K562 (cell line): ENCODE data around the gene WDR81. TPM values are rescaled to one million over a fixed set of nuclear protein-coding genes. Genes with fewer than 3 reads are reported as not detected.
A peak's percentile ranks its signal among the peaks of the same experiment; 100 is the strongest.

Experiments
- CBX5 ChIP-seq: IDR thresholded peaks from 2 replicates; pipeline ENCODE4 v1.6.1; 2014; ENCODE audit warnings: low read depth, borderline replicate concordance
- CC2D1A ChIP-seq: fragments of 450-650 bp; IDR thresholded peaks from 2 replicates; pipeline ENCODE4 v1.6.1; 2017; ENCODE audit warnings: mild to moderate bottlenecking
- ETV6 ChIP-seq, 3 experiments: fragments of 150-350 bp in 1 of 3; sonication (generic) in 1 of 3; formaldehyde crosslinking in 1 of 3; IDR thresholded peaks; 2 replicates each; pipeline versions ENCODE4 v1.6.1 to v1.8.0; 2014 to 2022; ENCODE audit warnings: borderline replicate concordance in 2 of 3, low read depth in 2 of 3, antibody characterized with exemption in 1 of 3, low read length in 1 of 3, mild to moderate bottlenecking in 1 of 3, missing genetic modification reagents in 1 of 3
- FUS ChIP-seq: fragments of 200-400 bp; formaldehyde crosslinking; optimal IDR thresholded peaks from 2 replicates; pipeline ENCODE3; 2017; ENCODE audit warnings: low read depth, low read length
- HMG20B ChIP-seq: fragments of 250-450 bp; sonication (Bioruptor Pico); IDR thresholded peaks from 2 replicates; pipeline ENCODE4 v1.5.0; 2021; ENCODE audit warnings: mild to moderate bottlenecking
- MAZ ChIP-seq, 2 experiments: fragments of 450-650 bp in 1 of 2; sonication (generic) in 1 of 2; formaldehyde crosslinking; IDR thresholded peaks in 1 of 2; conservative IDR thresholded peaks in 1 of 2; 2 replicates each; pipeline versions ENCODE4 v1.4.0 to v1.5.0; 2020; ENCODE audit warnings: mild to moderate bottlenecking in 1 of 2, missing genetic modification reagents in 1 of 2
- MYNN ChIP-seq, 2 experiments: sonication (generic); formaldehyde crosslinking in 1 of 2; IDR thresholded peaks; 2 replicates each; pipeline versions ENCODE4 v1.5.0 to v1.6.1; 2016 to 2020; ENCODE audit warnings: antibody characterized with exemption in 1 of 2, missing genetic modification reagents in 1 of 2
- PCBP1 ChIP-seq: fragments of 200-400 bp; formaldehyde crosslinking; IDR thresholded peaks from 2 replicates; pipeline ENCODE4 v1.6.1; 2018; ENCODE audit warnings: mild to moderate bottlenecking, low read depth, low read length; ENCODE audit not compliant: poor library complexity, severe bottlenecking
- PHTF2 ChIP-seq: fragments of 250-450 bp; sonication (Bioruptor Pico); IDR thresholded peaks from 2 replicates; pipeline ENCODE4 v1.5.0; 2021; ENCODE audit warnings: mild to moderate bottlenecking
- PYGO2 ChIP-seq: fragments of 450-650 bp; IDR thresholded peaks from 2 replicates; pipeline ENCODE4 v1.6.1; 2016; ENCODE audit warnings: mild to moderate bottlenecking, missing genetic modification characterization, moderate library complexity, missing compliant biosample characterization
- RBFOX2 ChIP-seq: fragments of 200-400 bp; formaldehyde crosslinking; IDR thresholded peaks from 2 replicates; pipeline ENCODE4 v1.6.1; 2017; ENCODE audit warnings: low read depth, mild to moderate bottlenecking, low read length, moderate library complexity
- RFX7 ChIP-seq: fragments of 250-450 bp; sonication (Bioruptor Pico); IDR thresholded peaks from 2 replicates; pipeline ENCODE4 v1.5.1; 2021; ENCODE audit warnings: mild to moderate bottlenecking
- SAP30 ChIP-seq: fragments of 200-600 bp; sonication (generic); IDR thresholded peaks from 2 replicates; pipeline ENCODE4 v1.6.1; 2012; ENCODE audit warnings: borderline replicate concordance, low read depth, mild to moderate bottlenecking, moderate library complexity, low read length, control low read depth, inconsistent platforms; ENCODE audit not compliant: insufficient read depth, poor library complexity, severe bottlenecking
- ZKSCAN8 ChIP-seq: fragments of 200-800 bp; sonication (Bioruptor generic); IDR thresholded peaks from 2 replicates; pipeline ENCODE4 v1.6.1; 2016; ENCODE audit warnings: missing genetic modification characterization, missing compliant biosample characterization
- ZNF165 ChIP-seq: fragments of 250-450 bp; sonication (Bioruptor Pico); IDR thresholded peaks from 2 replicates; pipeline ENCODE4 v1.4.0; 2020; ENCODE audit warnings: borderline replicate concordance
- ZNF23 ChIP-seq: fragments of 250-450 bp; sonication (Bioruptor Pico); IDR thresholded peaks from 2 replicates; pipeline ENCODE4 v1.4.0; 2020; ENCODE audit warnings: mild to moderate bottlenecking
- ZNF785 ChIP-seq: fragments of 250-450 bp; sonication (Bioruptor Pico); IDR thresholded peaks from 2 replicates; pipeline ENCODE4 v1.4.0; 2020; ENCODE audit warnings: mild to moderate bottlenecking
- polyA plus RNA-seq, 8 experiments: library from polyadenylated mRNA; depleted of rRNA in 4 of 8; stranded (reverse) in 5 of 8; unstranded in 3 of 8; fragments of >200 nt; fragmentation: Nextera tagmentation in 2 of 8; fragmentation: Illumina TruSeq in 1 of 8; extraction: Ambion mirVana in 2 of 8; extraction: Trizol in 1 of 8; gene quantifications; 2 replicates each; pipeline versions ENCODE4 v1.2.1 to v1.2.3, GENCODE V29; 2011 to 2014; ENCODE audit warnings: inconsistent platforms in 1 of 8, missing spikeins in 1 of 8
- total RNA-seq, 7 experiments: library from RNA; depleted of rRNA in 6 of 7; stranded (reverse); fragments of >200 nt in 6 of 7; fragmentation: Illumina TruSeq in 2 of 7; extraction: Trizol in 2 of 7; gene quantifications; 2 replicates each; pipeline versions ENCODE4 v1.2.1 to v1.2.3, GENCODE V29; 2011 to 2021; ENCODE audit warnings: low replicate concordance in 1 of 7
- TF ChIP-seq, protein P1 (sequence below): sonication (generic); formaldehyde crosslinking; IDR thresholded peaks from 2 replicates; pipeline ENCODE4 v1.8.0; 2023; ENCODE audit warnings: mild to moderate bottlenecking, missing genetic modification reagents
- TF ChIP-seq, protein P2 (sequence below): sonication (generic); formaldehyde crosslinking; IDR thresholded peaks from 2 replicates; pipeline ENCODE4 v1.8.1; 2023; ENCODE audit warnings: mild to moderate bottlenecking, missing genetic modification reagents
- TF ChIP-seq, protein P3 (sequence below): fragments of 450-650 bp; formaldehyde crosslinking; IDR thresholded peaks from 2 replicates; pipeline ENCODE4 v1.4.0; 2020; ENCODE audit warnings: mild to moderate bottlenecking, mixed read lengths
- TF ChIP-seq, protein P4 (sequence below): IDR thresholded peaks from 2 replicates; pipeline ENCODE4 v1.6.1; 2014; ENCODE audit warnings: antibody characterized with exemption

WDR81 gene
- total and polyA plus RNA-seq, 9 of the 15 experiments (the other 6 are each of a cell fraction or from before 2014, with no cell fraction given): 0.01 to 17.1 (median 3.3) TPM

DNA sequence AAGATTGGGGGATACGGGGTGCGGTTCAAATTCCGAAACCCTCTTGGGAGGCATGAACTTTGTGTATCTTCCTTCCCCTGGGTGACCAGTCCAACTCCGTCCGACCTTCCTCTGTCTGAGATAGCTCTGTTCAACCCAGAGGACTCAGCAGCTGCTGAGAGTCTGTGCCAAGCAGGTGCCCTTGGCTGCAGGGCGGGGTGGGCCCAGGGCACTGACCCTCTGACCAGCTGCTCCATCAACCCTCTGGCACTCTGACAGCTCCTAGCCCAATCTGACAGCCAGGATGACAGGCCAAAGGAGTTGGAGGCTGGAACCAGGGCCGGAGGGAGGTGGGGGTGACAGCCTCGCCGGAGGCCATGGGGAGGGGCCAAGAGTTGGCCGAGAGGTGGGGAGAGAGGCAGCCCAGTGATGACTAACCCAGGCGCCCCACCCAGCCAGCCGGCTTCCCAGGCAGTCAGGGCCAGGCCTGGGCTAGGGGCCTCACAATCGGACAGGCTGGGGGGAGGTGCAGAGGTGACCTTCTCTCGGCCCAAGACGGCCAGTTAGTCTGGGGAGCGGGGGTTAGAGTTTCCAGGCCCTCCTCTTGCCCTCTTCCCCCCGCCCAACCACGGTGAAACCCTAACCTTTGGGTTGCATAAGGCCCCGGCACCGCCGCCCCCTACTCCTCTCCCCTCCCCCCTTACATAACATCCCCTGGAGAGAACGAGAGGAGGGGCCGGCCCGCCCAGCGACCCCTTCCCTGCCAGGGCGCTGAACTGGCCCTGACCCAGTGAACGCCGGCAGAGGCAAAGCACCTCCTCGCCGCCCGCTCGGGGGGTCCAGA, 9.3 kb upstream of the WDR81 start (continued):
- TF ChIP-seq ZNF23 (no peak), SAP30 (no peak), HMG20B (CRISPR knock-in tag) (no peak), MYNN (IDR thresholded peaks at IDR 0.05) (no peak; the same call in 1 of the 2 replicates), MYNN (CRISPR knock-in tag; IDR thresholded peaks at IDR 0.05) (no peak), PCBP1 (peak; percentile 8), RFX7 (CRISPR knock-in tag) (no peak), CC2D1A (no peak), ZKSCAN8 (no peak), RBFOX2 (peak; percentile 62), ZNF785 (CRISPR knock-in tag) (no peak), PHTF2 (CRISPR knock-in tag) (no peak), FUS (no peak), PYGO2 (tag) (no peak), CBX5 (no peak), MAZ (CRISPR knock-in tag; conservative IDR thresholded peaks at IDR 0.05 in 1 of 2, IDR thresholded peaks at IDR 0.05 in 1 of 2) (peak in 1 of 2 experiments; percentile 56; a peak in 3 of 4 replicates), ETV6 (IDR thresholded peaks at IDR 0.05; ENCODE audit: borderline replicate concordance in 1 of 2, low read depth in 2 of 2, low read length in 1 of 2) (no peak), ETV6 (CRISPR knock-in tag; IDR thresholded peaks at IDR 0.05; ENCODE audit: borderline replicate concordance) (no peak), ZNF165 (CRISPR knock-in tag) (no peak)
- TF ChIP-seq, protein P1, sequence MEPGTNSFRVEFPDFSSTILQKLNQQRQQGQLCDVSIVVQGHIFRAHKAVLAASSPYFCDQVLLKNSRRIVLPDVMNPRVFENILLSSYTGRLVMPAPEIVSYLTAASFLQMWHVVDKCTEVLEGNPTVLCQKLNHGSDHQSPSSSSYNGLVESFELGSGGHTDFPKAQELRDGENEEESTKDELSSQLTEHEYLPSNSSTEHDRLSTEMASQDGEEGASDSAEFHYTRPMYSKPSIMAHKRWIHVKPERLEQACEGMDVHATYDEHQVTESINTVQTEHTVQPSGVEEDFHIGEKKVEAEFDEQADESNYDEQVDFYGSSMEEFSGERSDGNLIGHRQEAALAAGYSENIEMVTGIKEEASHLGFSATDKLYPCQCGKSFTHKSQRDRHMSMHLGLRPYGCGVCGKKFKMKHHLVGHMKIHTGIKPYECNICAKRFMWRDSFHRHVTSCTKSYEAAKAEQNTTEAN (CRISPR knock-in tag): no peak
- TF ChIP-seq, protein P2, sequence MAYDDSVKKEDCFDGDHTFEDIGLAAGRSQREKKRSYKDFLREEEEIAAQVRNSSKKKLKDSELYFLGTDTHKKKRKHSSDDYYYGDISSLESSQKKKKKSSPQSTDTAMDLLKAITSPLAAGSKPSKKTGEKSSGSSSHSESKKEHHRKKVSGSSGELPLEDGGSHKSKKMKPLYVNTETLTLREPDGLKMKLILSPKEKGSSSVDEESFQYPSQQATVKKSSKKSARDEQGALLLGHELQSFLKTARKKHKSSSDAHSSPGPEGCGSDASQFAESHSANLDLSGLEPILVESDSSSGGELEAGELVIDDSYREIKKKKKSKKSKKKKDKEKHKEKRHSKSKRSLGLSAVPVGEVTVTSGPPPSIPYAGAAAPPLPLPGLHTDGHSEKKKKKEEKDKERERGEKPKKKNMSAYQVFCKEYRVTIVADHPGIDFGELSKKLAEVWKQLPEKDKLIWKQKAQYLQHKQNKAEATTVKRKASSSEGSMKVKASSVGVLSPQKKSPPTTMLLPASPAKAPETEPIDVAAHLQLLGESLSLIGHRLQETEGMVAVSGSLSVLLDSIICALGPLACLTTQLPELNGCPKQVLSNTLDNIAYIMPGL (CRISPR knock-in tag): no peak
- TF ChIP-seq, protein P3, sequence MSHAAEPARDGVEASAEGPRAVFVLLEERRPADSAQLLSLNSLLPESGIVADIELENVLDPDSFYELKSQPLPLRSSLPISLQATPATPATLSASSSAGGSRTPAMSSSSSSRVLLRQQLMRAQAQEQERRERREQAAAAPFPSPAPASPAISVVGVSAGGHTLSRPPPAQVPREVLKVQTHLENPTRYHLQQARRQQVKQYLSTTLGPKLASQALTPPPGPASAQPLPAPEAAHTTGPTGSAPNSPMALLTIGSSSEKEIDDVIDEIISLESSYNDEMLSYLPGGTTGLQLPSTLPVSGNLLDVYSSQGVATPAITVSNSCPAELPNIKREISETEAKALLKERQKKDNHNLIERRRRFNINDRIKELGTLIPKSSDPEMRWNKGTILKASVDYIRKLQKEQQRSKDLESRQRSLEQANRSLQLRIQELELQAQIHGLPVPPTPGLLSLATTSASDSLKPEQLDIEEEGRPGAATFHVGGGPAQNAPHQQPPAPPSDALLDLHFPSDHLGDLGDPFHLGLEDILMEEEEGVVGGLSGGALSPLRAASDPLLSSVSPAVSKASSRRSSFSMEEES: no peak
- TF ChIP-seq, protein P4, sequence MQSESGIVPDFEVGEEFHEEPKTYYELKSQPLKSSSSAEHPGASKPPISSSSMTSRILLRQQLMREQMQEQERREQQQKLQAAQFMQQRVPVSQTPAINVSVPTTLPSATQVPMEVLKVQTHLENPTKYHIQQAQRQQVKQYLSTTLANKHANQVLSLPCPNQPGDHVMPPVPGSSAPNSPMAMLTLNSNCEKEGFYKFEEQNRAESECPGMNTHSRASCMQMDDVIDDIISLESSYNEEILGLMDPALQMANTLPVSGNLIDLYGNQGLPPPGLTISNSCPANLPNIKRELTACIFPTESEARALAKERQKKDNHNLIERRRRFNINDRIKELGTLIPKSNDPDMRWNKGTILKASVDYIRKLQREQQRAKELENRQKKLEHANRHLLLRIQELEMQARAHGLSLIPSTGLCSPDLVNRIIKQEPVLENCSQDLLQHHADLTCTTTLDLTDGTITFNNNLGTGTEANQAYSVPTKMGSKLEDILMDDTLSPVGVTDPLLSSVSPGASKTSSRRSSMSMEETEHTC: no peak
